ENCODE data around the gene E2F7. TPM values are rescaled to one million over a fixed set of nuclear protein-coding genes. Genes with fewer than 3 reads are reported as not detected.

The E2F7 gene
- total and polyA plus RNA-seq, 2 of the 8 experiments (the other 6 are each of a cell fraction or from before 2014, with no cell fraction given) = 8.8 to 18.5 TPM

GRCh38 chr12:77016606-77017005 lies 48.8 kb downstream of the E2F7 start:
- Histone ChIP-seq H4K91ac (replicated peaks; ENCODE audit: insufficient read length, low read length) (no peak overlapping the region), H3K36me3 (ENCODE audit: control insufficient read depth in 2 of 4, insufficient read depth in 4 of 4, low read length in 3 of 4) (peaks cover 0 to 30% (median 16%) of the 10 kb centered on the region in 4 experiments; a peak in 5 of 8 replicates), H2BK20ac (ENCODE audit: low read length) (no peak overlapping the region), H3K79me1 (ENCODE audit: low read depth, low read length) (no peaks in the 10 kb centered on the region), H3K23ac (ENCODE audit: insufficient read length) (no peak overlapping the region), H3K18ac (ENCODE audit: extremely low read depth, low read length) (no peak overlapping the region), H3K9me3 (ENCODE audit: insufficient read depth in 2 of 2, low read depth in 1 of 2, low read length in 1 of 2) (no peaks in the 10 kb centered on the region), H2BK5ac (ENCODE audit: low read depth, low read length) (no peak overlapping the region), H3K4me1 (replicated peaks in 1 of 4; ENCODE audit: control insufficient read depth in 3 of 4, insufficient read depth in 4 of 4, low read length in 3 of 4) (no peaks in the 10 kb centered on the region; a peak in 1 of 7 replicates), H3K56ac (replicated peaks; ENCODE audit: insufficient read length, low read depth, low read length) (no peak overlapping the region), H2AK5ac (ENCODE audit: low read depth, low read length) (no peak overlapping the region), H2AFZ (ENCODE audit: low read length) (no peak overlapping the region), H3K9ac (replicated peaks in 1 of 4; ENCODE audit: extremely low read depth in 1 of 4, low read depth in 3 of 4, low read length in 3 of 4) (peak overlapping the region in 1 of 4 experiments; percentile 49; a peak in 1 of 7 replicates), H3K4me2 (ENCODE audit: insufficient read depth in 1 of 2, low read depth in 2 of 2, low read length in 2 of 2) (no peak overlapping the region), H2BK15ac (ENCODE audit: low read length) (no peak overlapping the region), H3K27ac (ENCODE audit: low read depth, low read length) (no peak overlapping the region), H3K27me3 (replicated peaks in 1 of 4; ENCODE audit: control insufficient read depth in 3 of 4, extremely low read depth in 1 of 4, insufficient read depth in 3 of 4, low read length in 3 of 4) (no peaks in the 10 kb centered on the region), H3K23me2 (ENCODE audit: low read depth, low read length) (no peaks in the 10 kb centered on the region), H4K8ac (ENCODE audit: extremely low read depth, insufficient read depth, low read length) (no peak overlapping the region), H3K14ac (ENCODE audit: insufficient read length) (no peak overlapping the region), H3K4me3 (ENCODE audit: extremely low read depth in 1 of 4, insufficient read depth in 2 of 4, low read depth in 3 of 4, low read length in 4 of 4) (no peak overlapping the region), H2BK12ac (ENCODE audit: low read depth, low read length) (no peak overlapping the region), H3K79me2 (ENCODE audit: control insufficient read depth in 1 of 2, insufficient read depth in 2 of 2, low read length in 2 of 2) (no peaks in the 10 kb centered on the region), H2BK120ac (replicated peaks; ENCODE audit: low read depth, low read length) (no peak overlapping the region), H4K5ac (ENCODE audit: insufficient read length, low read depth, low read length) (no peak overlapping the region), H4K20me1 (replicated peaks in 1 of 2; ENCODE audit: control insufficient read depth in 1 of 2, insufficient read depth in 2 of 2, low read length in 2 of 2) (no peaks in the 10 kb centered on the region), H3K4ac (replicated peaks; ENCODE audit: insufficient read length, low read depth, low read length) (no peak overlapping the region)
- no peak for DNase-seq (ENCODE audit: low read depth in 1 of 2, low spot score in 2 of 2)
- CTCF ChIA-PET (ENCODE audit: partially characterized antibody) = interaction anchor here (0.5 to 0.7 kb wide), 3 partner anchors 33 to 1130 kb away, joined by 3 to 4 read pairs (median 3); no protein-coding TSS in a partner anchor
- TF ChIP-seq E2F6 (IDR thresholded peaks at IDR 0.05) (no peak), POLR2A (IDR thresholded peaks at IDR 0.05; ENCODE audit: control extremely low read depth in 1 of 2, low read depth in 2 of 2, low read length in 2 of 2) (no peak), EGR1 (IDR thresholded peaks at IDR 0.05; ENCODE audit: borderline replicate concordance, low read depth, low read length) (no peak)
- 89% methylated on average over 1 of the region's 1 CpG; no CpG with 5 or more reads in 1 of the 2 experiments for WGBS, 2 experiments (ENCODE audit: extremely low coverage in 1 of 2, insufficient coverage in 1 of 2, insufficient read length in 1 of 2, insufficient replicate concordance in 2 of 2, low coverage in 1 of 2, low lambda C conversion rate in 2 of 2, missing lambda C conversion rate in 1 of 2)
- POLR2A ChIA-PET (ENCODE audit: partially characterized antibody) = interaction anchor here (0.9 kb wide), 1 partner anchor 64 kb away, joined by 3 read pairs; no protein-coding TSS in a partner anchor
- no peak for FAIRE-seq

Data from H1 (cell line).